GM18909 (cell line): ENCODE results near the gene MYLK.
"Not testable (repeated sequence)": the region's sequence is repeated elsewhere in the genome, so short reads cannot be mapped to it uniquely, and the experiment has no call there.

Source experiments
- ATAC-seq: cut with Tn5 transposase; IDR thresholded peaks from one replicate; pipeline ENCODE4 v1.9.1; 2021; ENCODE audit warnings: mild to moderate bottlenecking; ENCODE audit not compliant: unreplicated experiment, poor library complexity

Gene MYLK

GRCh38 chr3:123613543-123613942 is 270.6 kb downstream of the MYLK start:
- no peak for ATAC-seq

- not testable (repeated sequence) for ATAC-seq
Measured at GRCh38 chr3:123611674-123612073, 272.5 kb downstream of the MYLK start.

- no peak for ATAC-seq
Measured at GRCh38 chr3:123611082-123611481, 273.1 kb downstream of the MYLK start.

GRCh38 chr3:123610331-123610730 is 273.8 kb downstream of the MYLK start:
- peak; percentile 89 for ATAC-seq

GRCh38 chr3:123609063-123609462 is 275.1 kb downstream of the MYLK start:
- ATAC-seq, result no peak

- ATAC-seq, result no peak
Measured at GRCh38 chr3:123608263-123608937, 275.7 kb downstream of the MYLK start.

GRCh38 chr3:123606527-123606926 is 277.6 kb downstream of the MYLK start:
- no peak for ATAC-seq

- ATAC-seq, result peak; percentile 74
Measured at GRCh38 chr3:123605789-123606234, 278.3 kb downstream of the MYLK start.

- not testable (repeated sequence) for ATAC-seq
Measured at GRCh38 chr3:123603153-123603552, 281.0 kb downstream of the MYLK start.

- no peak for ATAC-seq
Measured at GRCh38 chr3:123602325-123602724, 281.8 kb downstream of the MYLK start.

GRCh38 chr3:123600863-123601262 is 283.3 kb downstream of the MYLK start:
- not testable (repeated sequence) for ATAC-seq

- no peak for ATAC-seq
Measured at GRCh38 chr3:123597561-123597960, 286.6 kb downstream of the MYLK start.

- ATAC-seq, result no peak
Measured at GRCh38 chr3:123595396-123596180, 288.5 kb downstream of the MYLK start.

- no peak for ATAC-seq
Measured at GRCh38 chr3:123593381-123593780, 290.8 kb downstream of the MYLK start.

GRCh38 chr3:123590685-123591450 is 293.3 kb downstream of the MYLK start:
- ATAC-seq, result no peak

- ATAC-seq, result no peak
Measured at GRCh38 chr3:123587401-123587800, 296.7 kb downstream of the MYLK start.

- ATAC-seq, result no peak
Measured at GRCh38 chr3:123586968-123587367, 297.2 kb downstream of the MYLK start.

GRCh38 chr3:123586131-123586530 is 298.0 kb downstream of the MYLK start:
- ATAC-seq, result no peak

GRCh38 chr3:123584988-123585937 is 298.9 kb downstream of the MYLK start, which contains the start of gene HACD2:
Gene HACD2 (minus strand): TSS chr3:123585053. CDS start chr3:123585027, 26 bp downstream.
- ATAC-seq, result peak; percentile 93
